Esophagus mucosa (tissue), 1 donor: ENCODE data around the gene PLCH2. TPM values are rescaled to one million over a fixed set of nuclear protein-coding genes. Genes with fewer than 3 reads are reported as not detected.
A peak's percentile ranks its signal among the peaks of the same experiment; 100 is the strongest.

ENCODE experiments used
- ATAC-seq: fragments of 200-7000 bp; cut with Tn5 transposase; one replicate; pipeline ENCODE4 v1.9.1; 2020
- total RNA-seq: library from RNA; stranded (reverse); gene quantifications from one replicate; pipeline ENCODE4 v1.2.4, GENCODE V29; 2023
- donor health status: DM: yes; HTN: yes; CAD: no.

PLCH2 gene
- total RNA-seq, 1 donor from 2014 or later = 21.0 TPM

DNA sequence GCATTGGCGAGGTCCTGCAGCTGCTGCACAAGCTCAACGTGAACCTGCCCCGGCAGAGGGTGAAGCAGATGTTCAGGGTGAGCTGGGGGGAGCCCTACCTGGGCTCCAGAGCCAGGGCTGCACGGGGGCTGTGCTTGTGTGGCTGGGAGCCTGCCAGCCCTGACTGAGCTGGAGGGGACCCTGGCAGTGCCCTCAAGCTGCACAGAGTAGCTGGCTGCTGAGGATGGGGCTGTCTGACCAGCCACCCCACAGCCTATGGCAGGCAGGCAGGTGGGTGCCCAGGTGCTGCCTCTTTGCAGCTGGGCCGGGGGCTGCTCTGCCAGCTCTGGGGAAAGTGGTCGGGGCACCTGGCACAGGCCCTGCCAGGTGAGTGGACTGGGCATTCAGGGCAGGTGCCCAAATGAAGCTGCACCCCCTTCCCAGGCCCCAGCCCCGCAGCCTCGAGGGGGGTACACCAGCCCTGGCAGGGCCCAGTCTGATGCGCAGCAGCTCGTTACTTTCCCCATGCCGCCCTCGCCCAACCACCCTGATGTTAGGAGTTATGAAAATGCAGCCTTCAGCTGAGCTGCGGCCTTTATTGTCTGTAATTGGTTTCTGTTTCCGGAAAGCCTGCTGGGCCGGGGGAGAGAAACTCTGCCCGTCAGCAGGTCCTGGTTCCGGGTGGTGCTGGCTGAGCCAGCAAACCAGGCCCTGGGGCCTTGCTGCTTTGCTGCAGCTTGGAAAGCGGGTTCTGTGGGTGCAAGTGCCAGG lies 4.3 kb downstream of the PLCH2 start:
- peak; percentile 45 for ATAC-seq

- ATAC-seq = peak; percentile 69
These were observed 4.9 kb downstream of the PLCH2 start for GRCh38 chr1:2480986-2481364.

DNA sequence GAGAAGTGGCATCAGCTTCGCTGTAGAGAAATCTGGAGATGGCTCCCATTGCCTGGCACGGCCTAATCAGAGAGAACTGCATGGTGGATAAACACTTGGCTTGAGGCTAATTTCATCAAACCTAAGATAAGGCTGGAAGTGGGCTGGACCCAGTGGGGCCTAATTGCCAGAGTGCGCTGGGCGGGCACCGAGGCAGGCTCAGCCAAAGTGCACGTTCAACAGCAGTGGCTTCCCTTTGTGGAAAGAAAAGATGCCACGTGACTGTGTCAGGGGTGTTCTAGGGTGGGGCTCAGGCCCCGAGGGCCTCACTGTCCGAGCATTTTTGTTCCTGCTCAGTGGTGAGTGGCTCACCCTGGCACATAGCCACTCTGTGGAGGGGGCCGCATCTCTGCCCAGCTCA lies 5.8 kb downstream of the PLCH2 start:
- peak; percentile 35 for ATAC-seq

DNA sequence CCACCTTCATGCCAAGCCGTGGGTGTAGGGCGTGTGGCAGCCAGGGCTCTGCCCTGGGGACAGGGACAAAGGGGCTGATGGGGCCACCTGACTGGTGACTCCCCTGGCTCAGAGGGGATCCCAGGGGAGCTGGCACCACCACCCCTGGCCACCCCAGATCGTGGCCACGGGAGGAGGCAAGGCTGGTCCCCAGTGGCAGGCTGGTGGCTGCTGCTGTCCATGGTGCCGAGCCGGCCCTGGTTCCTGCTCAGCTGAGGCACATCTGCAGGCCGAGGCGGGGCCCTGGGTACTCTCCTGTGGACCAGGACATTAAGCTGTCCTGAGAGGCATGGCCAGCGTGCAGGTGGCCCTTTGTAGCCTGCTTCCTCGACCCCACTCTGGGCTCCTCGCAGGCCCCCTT lies 6.5 kb downstream of the PLCH2 start:
- ATAC-seq = no peak

GRCh38 chr1:2483026-2483425 lies 6.9 kb downstream of the PLCH2 start:
- ATAC-seq = no peak

- ATAC-seq = no peak
These were observed 7.9 kb downstream of the PLCH2 start for GRCh38 chr1:2483970-2484369.

GRCh38 chr1:2486041-2486440 lies 10.0 kb downstream of the PLCH2 start:
- ATAC-seq = no peak

DNA sequence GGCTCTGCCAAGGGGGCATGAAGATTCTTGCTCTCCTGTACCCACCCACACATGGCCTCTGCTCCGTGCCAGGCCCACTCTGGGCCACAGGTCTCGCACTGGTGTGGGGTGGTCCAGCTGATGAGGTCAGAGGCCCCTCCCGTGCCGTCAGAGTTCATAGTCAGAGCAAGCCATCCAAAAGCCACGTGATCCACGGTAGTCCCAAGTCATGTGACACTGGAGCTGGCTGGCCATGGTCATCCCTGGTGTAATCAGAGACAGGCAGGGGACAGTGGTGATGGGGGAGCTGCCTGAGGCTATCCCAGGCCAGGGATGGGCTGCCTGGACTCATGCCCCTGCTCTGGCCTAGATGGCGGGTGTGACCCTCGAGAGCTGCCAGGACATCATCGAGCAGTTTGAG lies 10.5 kb downstream of the PLCH2 start:
- no peak for ATAC-seq

GRCh38 chr1:2488688-2489087 lies 12.6 kb downstream of the PLCH2 start:
- no peak for ATAC-seq

- no peak for ATAC-seq
These were observed 13.5 kb downstream of the PLCH2 start for GRCh38 chr1:2489615-2490014.

- ATAC-seq = no peak
These were observed 16.0 kb downstream of the PLCH2 start for GRCh38 chr1:2492091-2492490.

- ATAC-seq = no peak
These were observed 17.1 kb downstream of the PLCH2 start for GRCh38 chr1:2493218-2493617.

- ATAC-seq = no peak
These were observed 17.7 kb downstream of the PLCH2 start for GRCh38 chr1:2493691-2494322.

- ATAC-seq = peak; percentile 38
These were observed 18.2 kb downstream of the PLCH2 start for GRCh38 chr1:2494323-2494693.

DNA sequence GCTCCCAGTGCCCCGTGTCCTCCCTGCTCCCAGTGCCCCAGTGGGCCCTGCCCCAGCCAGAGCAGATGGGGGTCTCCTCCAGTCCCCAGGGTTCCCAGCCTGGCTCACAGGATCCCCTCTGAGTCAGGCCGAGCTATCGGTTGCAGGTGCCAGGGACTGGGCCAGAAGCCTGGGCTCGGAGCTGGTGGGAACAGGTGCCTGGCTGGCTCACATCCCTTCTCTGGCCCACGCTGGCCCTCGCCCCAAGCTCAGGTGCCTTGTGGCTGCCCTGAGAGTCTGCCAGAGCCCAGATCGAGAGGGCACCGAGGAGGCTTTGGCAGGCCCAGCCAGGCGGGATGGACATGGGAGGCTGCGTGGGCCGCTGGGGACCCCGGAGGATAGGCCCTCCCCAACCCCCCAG lies 18.9 kb downstream of the PLCH2 start:
- ATAC-seq = no peak

DNA sequence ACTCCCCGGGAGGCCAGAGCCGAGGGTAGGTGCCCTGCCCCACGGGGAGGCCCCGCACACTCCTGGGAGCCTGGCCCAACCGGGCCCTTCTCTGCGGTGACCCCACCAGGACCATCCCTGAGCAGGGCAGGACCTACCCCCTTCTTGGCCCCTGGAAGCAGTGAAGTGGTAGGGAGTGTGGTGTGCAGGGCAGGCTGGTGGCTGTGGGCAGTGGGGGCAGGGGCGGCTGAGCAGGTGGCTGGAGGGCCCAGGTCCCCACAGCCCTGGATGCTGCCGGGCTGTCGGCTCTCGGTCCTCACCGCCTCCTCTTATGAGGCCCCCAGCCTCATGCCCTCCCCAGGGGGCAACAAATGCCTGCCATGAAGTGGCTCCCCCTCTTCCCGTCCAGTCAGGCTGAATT lies 19.5 kb downstream of the PLCH2 start:
- no peak for ATAC-seq

DNA sequence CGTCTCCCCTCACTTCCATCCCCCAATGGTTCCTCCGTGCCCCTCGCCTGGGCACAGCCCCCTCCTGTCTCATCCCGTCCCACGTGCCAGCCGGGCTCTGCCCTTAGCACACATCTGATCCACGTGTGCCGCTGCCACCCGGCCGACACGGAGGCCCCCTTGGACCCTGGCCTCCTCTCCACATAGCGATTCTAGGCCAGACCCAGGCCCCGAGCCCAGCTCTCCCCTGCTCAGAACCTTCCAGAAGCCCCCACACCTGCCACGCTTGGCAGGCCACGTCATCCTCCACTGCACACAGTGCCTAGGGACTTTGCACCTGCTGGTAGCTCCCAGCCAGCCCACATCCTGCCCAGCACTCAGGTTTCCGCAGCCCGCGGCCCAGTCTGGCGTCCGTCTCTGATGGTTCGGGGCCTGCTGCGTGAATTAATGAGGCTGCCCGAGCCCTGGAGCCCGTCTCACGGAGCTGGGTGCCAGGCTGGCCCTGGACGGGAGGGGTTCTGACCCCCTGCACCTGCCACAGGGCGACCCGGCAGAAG lies 20.1 kb downstream of the PLCH2 start:
- peak; percentile 8 for ATAC-seq

DNA sequence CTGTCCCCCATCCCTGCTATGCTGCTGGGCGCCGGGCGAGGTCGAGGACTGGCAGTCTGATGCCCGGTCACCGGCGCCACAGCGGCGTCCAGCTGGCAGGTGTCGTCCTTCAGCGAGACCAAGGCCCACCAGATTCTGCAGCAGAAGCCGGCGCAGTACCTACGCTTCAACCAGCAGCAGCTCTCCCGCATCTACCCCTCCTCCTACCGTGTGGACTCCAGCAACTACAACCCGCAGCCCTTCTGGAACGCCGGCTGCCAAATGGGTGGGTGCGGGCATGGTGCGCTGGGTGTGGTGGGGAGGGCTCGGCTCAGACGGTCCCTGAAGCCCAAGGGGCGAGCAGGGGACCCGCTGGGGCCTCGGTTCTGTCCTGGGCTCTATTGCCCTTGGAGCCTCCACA lies 20.7 kb downstream of the PLCH2 start:
- ATAC-seq = no peak

DNA sequence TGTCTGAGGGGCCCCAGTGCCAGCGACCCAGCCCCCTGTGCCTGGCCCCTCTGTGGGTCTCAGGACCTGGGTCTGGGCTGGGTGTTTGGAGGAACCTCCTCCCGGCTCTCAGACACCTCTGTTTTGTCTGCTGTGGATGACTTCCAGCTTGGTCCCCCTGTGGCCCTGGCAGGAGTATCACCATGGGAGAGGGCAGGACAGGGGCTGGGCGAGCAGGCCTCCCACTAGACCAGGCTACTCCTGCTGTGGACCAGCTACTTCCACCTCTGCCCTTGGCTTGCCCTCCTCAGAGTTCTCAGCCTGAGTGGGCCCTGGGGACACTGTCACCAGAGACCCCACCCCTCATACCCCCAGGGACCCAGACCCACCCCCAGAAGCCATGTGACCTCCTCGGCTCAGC lies 21.8 kb downstream of the PLCH2 start:
- ATAC-seq = no peak

DNA sequence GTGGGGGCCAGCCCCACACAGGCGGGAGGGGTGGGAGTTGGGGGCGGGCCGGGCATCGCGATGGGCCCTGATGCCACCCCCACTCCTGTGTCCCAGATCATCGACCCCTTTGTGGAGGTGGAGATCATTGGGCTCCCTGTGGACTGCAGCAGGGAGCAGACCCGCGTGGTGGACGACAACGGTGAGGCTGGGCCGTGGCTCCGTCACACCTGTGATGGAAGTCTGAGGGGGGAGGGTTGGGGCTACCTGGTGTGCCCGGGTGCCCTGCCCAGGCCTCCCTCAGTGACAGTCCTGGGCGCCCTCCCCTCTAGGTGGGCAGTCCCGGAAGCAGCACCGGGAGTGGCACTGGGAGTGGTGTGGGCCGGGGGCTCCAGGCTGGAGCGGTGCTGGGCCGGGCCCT lies 22.6 kb downstream of the PLCH2 start:
- no peak for ATAC-seq

GRCh38 chr1:2499260-2499659 lies 23.2 kb downstream of the PLCH2 start:
- ATAC-seq = no peak

GRCh38 chr1:2499986-2500596 lies 24.0 kb downstream of the PLCH2 start:
- ATAC-seq = no peak

GRCh38 chr1:2501041-2501819 lies 25.1 kb downstream of the PLCH2 start:
- no peak for ATAC-seq
